KBM-7 (cell line): ENCODE results near the gene MAPRE2.

Source experiments
- DNase-seq: peaks from one replicate; pipeline ENCODE4 v3.0.0-alpha.2; 2015
- in situ Hi-C: fragments of 300-500 bp; cut with MboI; formaldehyde crosslinking; loops from 2 replicates; pipeline ENCODE4 v1.14.3; 2020; ENCODE audit warnings: low sequenced_read_pairs, low pct_unique_long_range_greater_than_20kb, mixed read lengths

MAPRE2 gene

GRCh38 chr18:35110059-35110458, 68.8 kb downstream of the MAPRE2 start:
- no peak for DNase-seq
- in situ Hi-C loops = no loop called here

- DNase-seq = no peak
These were observed 69.6 kb downstream of the MAPRE2 start for GRCh38 chr18:35110554-35111485.

GRCh38 chr18:35112696-35113095, 71.5 kb downstream of the MAPRE2 start:
- in situ Hi-C loops = no loop called here
- no peak for DNase-seq

More at GRCh38 chr18:35110554-35111485, 69.6 kb downstream of the MAPRE2 start:
- in situ Hi-C loops = no loop called here

- no peak for DNase-seq
These were observed 73.1 kb downstream of the MAPRE2 start for GRCh38 chr18:35114305-35114704.

GRCh38 chr18:35116784-35117318, 75.6 kb downstream of the MAPRE2 start:
- in situ Hi-C loops = no loop called here
- no peak for DNase-seq

More at GRCh38 chr18:35114305-35114704, 73.1 kb downstream of the MAPRE2 start:
- in situ Hi-C loops = no loop called here

GRCh38 chr18:35117372-35117771, 76.2 kb downstream of the MAPRE2 start:
- DNase-seq = no peak
- in situ Hi-C loops = no loop called here

GRCh38 chr18:35117951-35118411, 76.8 kb downstream of the MAPRE2 start:
- no peak for DNase-seq
- in situ Hi-C loops = no loop called here

- in situ Hi-C loops = no loop called here
- no peak for DNase-seq
These were observed 77.4 kb downstream of the MAPRE2 start for GRCh38 chr18:35118641-35119040.

- in situ Hi-C loops = no loop called here
- no peak for DNase-seq
These were observed 79.8 kb downstream of the MAPRE2 start for GRCh38 chr18:35121038-35121437.

GRCh38 chr18:35121531-35121930, 80.3 kb downstream of the MAPRE2 start:
- in situ Hi-C loops = no loop called here
- DNase-seq = no peak

GRCh38 chr18:35122586-35123224, 81.5 kb downstream of the MAPRE2 start:
- in situ Hi-C loops = no loop called here

GRCh38 chr18:35123811-35124210, 82.6 kb downstream of the MAPRE2 start:
- in situ Hi-C loops = no loop called here
- DNase-seq = no peak

More at GRCh38 chr18:35122586-35123224, 81.5 kb downstream of the MAPRE2 start:
- no peak for DNase-seq

- DNase-seq = peak; percentile 9
- in situ Hi-C loops = loop anchor here (25.0 kb wide), 1 partner anchor 115 kb away; no protein-coding TSS in a partner anchor
These were observed 86.0 kb downstream of the MAPRE2 start for GRCh38 chr18:35127201-35127600.

GRCh38 chr18:35128675-35129074, 87.5 kb downstream of the MAPRE2 start:
- no peak for DNase-seq
- in situ Hi-C loops = loop anchor here (25.0 kb wide), 1 partner anchor 116 kb away; no protein-coding TSS in a partner anchor

- DNase-seq = no peak
- in situ Hi-C loops = loop anchor here (25.0 kb wide), 1 partner anchor 118 kb away; no protein-coding TSS in a partner anchor
These were observed 89.0 kb downstream of the MAPRE2 start for GRCh38 chr18:35130236-35130635.

- in situ Hi-C loops = loop anchor here (25.0 kb wide), 1 partner anchor 119 kb away; no protein-coding TSS in a partner anchor
These were observed 90.3 kb downstream of the MAPRE2 start for GRCh38 chr18:35131387-35132020.

GRCh38 chr18:35132021-35132902, 91.0 kb downstream of the MAPRE2 start:
- DNase-seq = no peak
- in situ Hi-C loops = loop anchor here (25.0 kb wide), 1 partner anchor 120 kb away; no protein-coding TSS in a partner anchor

More at GRCh38 chr18:35131387-35132020, 90.3 kb downstream of the MAPRE2 start:
- no peak for DNase-seq

GRCh38 chr18:35134190-35134730, 93.0 kb downstream of the MAPRE2 start:
- DNase-seq = no peak
- in situ Hi-C loops = loop anchor here (25.0 kb wide), 1 partner anchor 122 kb away; no protein-coding TSS in a partner anchor
